OCI-LY1 (cell line): ENCODE measurements around the gene MAP4K4.

Experiments
- H2AFZ ChIP-seq: fragments of 200-600 bp; sonication (generic), shearing (Covaris generic); 2 replicates; pipeline ENCODE4 v1.6.0; 2014; ENCODE audit warnings: antibody characterized with exemption, mild to moderate bottlenecking, low read length
- H3F3A ChIP-seq: fragments of 200-600 bp; sonication (generic), shearing (Covaris generic); 2 replicates; pipeline ENCODE4 v1.6.0; 2014; ENCODE audit warnings: mild to moderate bottlenecking, antibody characterized with exemption, low read length, moderate library complexity; ENCODE audit not compliant: insufficient read depth
- H3K27ac ChIP-seq: fragments of 200-600 bp; sonication (generic); 2 replicates; pipeline ENCODE4 v1.5.1; 2014; ENCODE audit warnings: low read length, mixed run types, mild to moderate bottlenecking, low read depth; ENCODE audit not compliant: poor library complexity, severe bottlenecking
- H3K27me3 ChIP-seq: fragments of 200-600 bp; sonication (generic); 2 replicates; pipeline ENCODE4 v1.6.0; 2014; ENCODE audit warnings: antibody characterized with exemption, mild to moderate bottlenecking, low read length, moderate library complexity; ENCODE audit not compliant: insufficient read depth
- H3K36me3 ChIP-seq: fragments of 200-600 bp; sonication (generic); 2 replicates; pipeline ENCODE4 v1.6.1; 2014; ENCODE audit warnings: mild to moderate bottlenecking, antibody characterized with exemption, low read length, moderate library complexity, mixed read lengths; ENCODE audit not compliant: insufficient read depth
- H3K4me1 ChIP-seq: fragments of 200-600 bp; sonication (generic); 2 replicates; pipeline ENCODE4 v1.5.1; 2014; ENCODE audit warnings: mild to moderate bottlenecking, low read length, moderate library complexity; ENCODE audit not compliant: insufficient read depth, severe bottlenecking
- H3K4me2 ChIP-seq: fragments of 200-600 bp; sonication (generic), shearing (Covaris generic); 2 replicates; pipeline ENCODE4 v1.6.1; 2014; ENCODE audit warnings: low read length
- H3K4me3 ChIP-seq: fragments of 200-600 bp; sonication (generic); 2 replicates; pipeline ENCODE4 v1.5.1; 2014; ENCODE audit warnings: low read length, low read depth, mild to moderate bottlenecking, mixed read lengths; ENCODE audit not compliant: poor library complexity, severe bottlenecking
- H3K79me2 ChIP-seq: fragments of 200-600 bp; shearing (Covaris generic); 2 replicates; pipeline ENCODE4 v1.6.1; 2016; ENCODE audit warnings: mixed run types, low read length, mixed read lengths; ENCODE audit not compliant: insufficient read depth
- H3K9ac ChIP-seq: fragments of 200-600 bp; sonication (generic), shearing (Covaris generic); 2 replicates; pipeline ENCODE4 v1.6.1; 2014; ENCODE audit warnings: mild to moderate bottlenecking, low read length, mixed read lengths
- H3K9me2 ChIP-seq: fragments of 200-600 bp; sonication (generic), shearing (Covaris generic); 2 replicates; pipeline ENCODE4 v1.6.1; 2014; ENCODE audit warnings: low read depth, mild to moderate bottlenecking, low read length, mixed read lengths
- H3K9me3 ChIP-seq: fragments of 200-600 bp; shearing (Covaris generic); 2 replicates; pipeline ENCODE4 v1.6.1; 2014; ENCODE audit warnings: low read length, mixed read lengths
- H4K20me1 ChIP-seq: fragments of 200-600 bp; sonication (generic), shearing (Covaris generic); 2 replicates; pipeline ENCODE4 v1.6.0; 2016; ENCODE audit warnings: mild to moderate bottlenecking, low read length; ENCODE audit not compliant: insufficient read depth
- EZH2 ChIP-seq: fragments of 200-600 bp; sonication (generic), shearing (Covaris generic); IDR thresholded peaks from 2 replicates; pipeline ENCODE4 v1.8.0; 2017; ENCODE audit warnings: borderline replicate concordance, mixed run types, mild to moderate bottlenecking, antibody characterized with exemption, low read length, moderate library complexity, mixed read lengths
- TF ChIP-seq, protein P1 (sequence below): fragments of 200-600 bp; sonication (generic), shearing (Covaris generic); IDR thresholded peaks from 2 replicates; pipeline ENCODE4 v1.5.1; 2017; ENCODE audit warnings: mild to moderate bottlenecking, antibody characterized with exemption, low read length, moderate library complexity, mixed read lengths

Gene MAP4K4

DNA sequence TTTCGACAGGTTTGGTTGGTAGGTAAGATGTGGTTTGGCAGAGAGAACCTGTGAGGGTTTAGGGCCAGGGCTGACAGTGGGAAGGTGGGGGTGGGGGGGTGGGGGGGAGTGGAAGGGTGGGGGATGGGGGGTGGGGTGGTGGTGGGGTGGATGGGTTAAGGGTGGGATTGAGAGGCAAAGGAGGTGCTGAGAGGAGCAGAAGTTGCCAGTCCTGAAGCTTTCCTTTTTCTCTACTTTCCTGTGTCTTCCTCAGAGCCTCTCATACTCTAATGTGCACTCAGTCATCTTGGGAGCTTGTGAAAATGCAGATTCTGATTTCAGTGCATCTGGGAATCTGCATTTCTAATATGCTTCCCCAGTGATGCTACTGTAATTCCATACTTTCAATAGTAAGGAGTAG lies 21.0 kb downstream of the MAP4K4 start:
- no peaks in the 10 kb centered on the region for H3K36me3 ChIP-seq
- peak overlapping the region; percentile 93 for H3K27ac ChIP-seq
- no peak for TF ChIP-seq EZH2
- TF ChIP-seq, protein P1, sequence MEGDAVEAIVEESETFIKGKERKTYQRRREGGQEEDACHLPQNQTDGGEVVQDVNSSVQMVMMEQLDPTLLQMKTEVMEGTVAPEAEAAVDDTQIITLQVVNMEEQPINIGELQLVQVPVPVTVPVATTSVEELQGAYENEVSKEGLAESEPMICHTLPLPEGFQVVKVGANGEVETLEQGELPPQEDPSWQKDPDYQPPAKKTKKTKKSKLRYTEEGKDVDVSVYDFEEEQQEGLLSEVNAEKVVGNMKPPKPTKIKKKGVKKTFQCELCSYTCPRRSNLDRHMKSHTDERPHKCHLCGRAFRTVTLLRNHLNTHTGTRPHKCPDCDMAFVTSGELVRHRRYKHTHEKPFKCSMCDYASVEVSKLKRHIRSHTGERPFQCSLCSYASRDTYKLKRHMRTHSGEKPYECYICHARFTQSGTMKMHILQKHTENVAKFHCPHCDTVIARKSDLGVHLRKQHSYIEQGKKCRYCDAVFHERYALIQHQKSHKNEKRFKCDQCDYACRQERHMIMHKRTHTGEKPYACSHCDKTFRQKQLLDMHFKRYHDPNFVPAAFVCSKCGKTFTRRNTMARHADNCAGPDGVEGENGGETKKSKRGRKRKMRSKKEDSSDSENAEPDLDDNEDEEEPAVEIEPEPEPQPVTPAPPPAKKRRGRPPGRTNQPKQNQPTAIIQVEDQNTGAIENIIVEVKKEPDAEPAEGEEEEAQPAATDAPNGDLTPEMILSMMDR: no peak
- no peak overlapping the region for H2AFZ ChIP-seq
- peaks cover 98% of the 10 kb centered on the region for H3K4me1 ChIP-seq
- H3K9me3 ChIP-seq: no peaks in the 10 kb centered on the region
- H3F3A ChIP-seq: no peaks in the 10 kb centered on the region
- H4K20me1 ChIP-seq: no peaks in the 10 kb centered on the region
- H3K4me2 ChIP-seq: peak overlapping the region; percentile 51; the same call in 1 of the 2 replicates
- H3K27me3 ChIP-seq: no peaks in the 10 kb centered on the region
- H3K79me2 ChIP-seq: peaks cover 47% of the 10 kb centered on the region
- H3K9ac ChIP-seq: peak overlapping the region; percentile 41; the same call in 1 of the 2 replicates
- H3K9me2 ChIP-seq: no peaks in the 10 kb centered on the region
- H3K4me3 ChIP-seq: no peak overlapping the region

DNA sequence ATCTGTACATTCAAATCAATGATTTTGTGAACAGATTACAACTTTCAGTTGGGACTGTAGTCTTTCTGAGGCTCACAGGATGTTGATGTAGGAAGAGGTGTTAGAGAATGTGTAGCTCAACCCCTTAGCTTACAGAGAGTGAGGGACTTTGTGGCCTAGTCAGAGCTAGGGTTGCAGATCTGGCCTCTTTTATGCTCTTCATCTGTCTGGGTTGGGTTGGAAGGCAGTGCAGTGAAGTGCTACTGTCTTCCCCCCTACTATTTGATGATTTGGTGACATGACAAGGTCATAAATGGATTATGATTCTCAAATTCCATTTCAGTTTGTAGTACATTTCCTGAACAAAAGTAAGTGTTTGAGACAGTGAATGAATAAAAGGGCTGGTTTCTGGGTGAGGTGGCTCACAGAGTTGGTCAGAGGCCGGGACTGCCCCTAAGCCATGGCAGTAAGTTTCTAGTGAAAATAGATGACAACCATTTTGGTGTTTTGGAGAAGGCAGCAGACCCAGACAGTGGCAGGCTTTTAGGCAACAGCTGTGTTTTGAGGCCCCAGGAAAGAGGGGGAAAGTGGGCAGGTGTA lies 21.6 kb downstream of the MAP4K4 start:
- Histone ChIP-seq H4K20me1 (no peaks in the 10 kb centered on the region), H3K27me3 (no peaks in the 10 kb centered on the region), H3K9me2 (no peaks in the 10 kb centered on the region), H3K27ac (peak overlapping the region; percentile 92), H3K4me1 (peaks cover 98% of the 10 kb centered on the region), H3K4me3 (no peak overlapping the region), H3K9ac (peak overlapping the region; percentile 41; the same call in 1 of the 2 replicates), H3F3A (no peaks in the 10 kb centered on the region), H3K79me2 (peaks cover 48% of the 10 kb centered on the region), H3K4me2 (peak overlapping the region; percentile 51), H3K36me3 (no peaks in the 10 kb centered on the region), H3K9me3 (no peaks in the 10 kb centered on the region), H2AFZ (no peak overlapping the region)
- TF ChIP-seq, protein P1: no peak
- TF ChIP-seq EZH2: no peak

DNA sequence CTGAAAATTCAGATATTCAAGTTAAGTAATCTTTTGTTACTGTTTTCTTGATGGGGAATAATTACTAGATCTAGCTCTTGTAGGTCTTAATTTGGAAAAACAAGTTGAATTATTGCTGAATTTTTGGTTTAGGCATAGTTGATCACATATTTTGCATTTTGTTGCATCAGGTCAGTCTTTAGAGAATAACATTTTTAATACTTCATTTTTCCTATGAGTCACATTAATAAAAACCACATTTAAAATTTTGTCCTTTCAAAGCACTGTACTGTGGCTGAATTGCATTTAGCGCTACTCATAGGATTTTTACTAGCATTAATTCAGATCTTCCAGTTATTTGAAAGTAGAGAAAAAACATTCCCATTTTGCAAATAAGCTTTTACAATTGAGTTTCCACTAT lies 23.2 kb downstream of the MAP4K4 start:
- no peaks in the 10 kb centered on the region for H3K27me3 ChIP-seq
- TF ChIP-seq, protein P1: no peak
- H3K9ac ChIP-seq: peak overlapping the region; percentile 26; the same call in 1 of the 2 replicates
- H3K79me2 ChIP-seq: peaks cover 58% of the 10 kb centered on the region
- no peaks in the 10 kb centered on the region for H3K36me3 ChIP-seq
- no peaks in the 10 kb centered on the region for H3K9me3 ChIP-seq
- H3F3A ChIP-seq: no peaks in the 10 kb centered on the region
- no peak overlapping the region for H2AFZ ChIP-seq
- H3K4me2 ChIP-seq: peak overlapping the region; percentile 47; the same call in 1 of the 2 replicates
- H3K27ac ChIP-seq: peak overlapping the region; percentile 92
- H3K4me3 ChIP-seq: peak overlapping the region; percentile 29
- H4K20me1 ChIP-seq: no peaks in the 10 kb centered on the region
- peaks cover 98% of the 10 kb centered on the region for H3K4me1 ChIP-seq
- no peaks in the 10 kb centered on the region for H3K9me2 ChIP-seq
